ENCODE results near the gene USP16.

GRCh38 chr21:29007135-29007534 lies 17.3 kb upstream of the USP16 start:
- no peak for TF ChIP-seq BHLHE40 (IDR thresholded peaks at IDR 0.05; ENCODE audit: borderline replicate concordance)
- TF ChIP-seq ELF4 (IDR thresholded peaks at IDR 0.05), result no peak
- TF ChIP-seq TARDBP (IDR thresholded peaks at IDR 0.05), result no peak
- no peak for TF ChIP-seq L3MBTL2 (conservative IDR thresholded peaks at IDR 0.05)
- TF ChIP-seq SP1 (IDR thresholded peaks at IDR 0.05), result no peak
- TF ChIP-seq PKNOX1 (IDR thresholded peaks at IDR 0.05), result no peak
- TF ChIP-seq FOXA1 (IDR thresholded peaks at IDR 0.05), result no peak

Measured in HEK293T (cell line).